ENCODE measurements around the gene PNPLA4. TPM values are rescaled to one million over a fixed set of nuclear protein-coding genes. Genes with fewer than 3 reads are reported as not detected.

PNPLA4 gene
- total RNA-seq, 1 experiment from 2014 or later = 1.3 TPM

DNA sequence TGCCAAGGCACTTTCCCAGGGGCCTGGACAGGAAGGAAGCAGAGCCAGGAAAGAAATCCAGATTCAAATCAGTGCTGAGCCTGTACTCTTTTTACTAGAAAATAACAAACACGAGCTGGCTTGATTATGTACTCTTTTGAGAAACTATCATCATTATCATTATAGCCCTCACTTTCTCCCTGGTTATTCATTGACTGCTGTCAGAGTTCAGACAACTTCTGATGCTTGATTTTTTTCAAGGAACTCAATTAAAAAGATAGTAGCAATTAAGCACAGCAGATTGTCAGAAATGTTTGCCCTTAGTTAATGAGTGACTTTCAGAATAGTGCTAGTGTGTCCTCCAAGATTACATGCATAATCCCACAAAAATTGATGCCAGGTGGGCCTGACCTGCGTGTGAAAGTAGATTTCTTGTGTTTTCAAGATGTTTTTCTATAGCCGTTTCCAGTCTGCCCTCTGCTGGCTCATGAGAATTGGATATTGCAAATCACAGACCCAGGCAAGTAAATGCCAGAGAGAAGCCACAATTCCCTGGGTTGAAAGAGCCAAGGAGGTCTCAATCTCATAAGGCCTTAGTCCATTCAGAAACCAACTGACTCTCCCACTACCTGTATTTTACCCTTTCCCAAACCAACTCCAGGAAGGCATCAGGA is 14.3 kb upstream of the PNPLA4 start:
- ChIA-PET CTCF (no interaction called here), POLR2A (no interaction called here)
- intact Hi-C loops (cut with micrococcal nuclease; ENCODE audit: unreplicated experiment) (no loop called here), in situ Hi-C loops (cut with HindIII; ENCODE audit: low pct_unique_long_range_greater_than_20kb, low sequenced_read_pairs) (no loop called here)
- Histone ChIP-seq H3K4me1 (ENCODE audit: control insufficient read depth, insufficient read depth, low read length) (no peaks in the 10 kb centered on the region), H3K9me3 (ENCODE audit: control insufficient read depth, insufficient read depth, low read depth, low read length) (no peaks in the 10 kb centered on the region), H3K4me3 (ENCODE audit: low read depth in 2 of 2, low read length in 2 of 2) (no peak overlapping the region), H3K36me3 (ENCODE audit: control insufficient read depth, insufficient read depth, low read length) (no peaks in the 10 kb centered on the region), H3K27ac (ENCODE audit: low read length) (no peak overlapping the region), H3K27me3 (ENCODE audit: control insufficient read depth, insufficient read depth, low read length) (no peaks in the 10 kb centered on the region)
- DNase-seq (ENCODE audit: low read depth, low spot score) (no peak), ATAC-seq (no peak)
- no peak for TF ChIP-seq TCF7L2 (IDR thresholded peaks at IDR 0.05; ENCODE audit: low read depth, low read length)
- TF ChIP-seq, protein P1, sequence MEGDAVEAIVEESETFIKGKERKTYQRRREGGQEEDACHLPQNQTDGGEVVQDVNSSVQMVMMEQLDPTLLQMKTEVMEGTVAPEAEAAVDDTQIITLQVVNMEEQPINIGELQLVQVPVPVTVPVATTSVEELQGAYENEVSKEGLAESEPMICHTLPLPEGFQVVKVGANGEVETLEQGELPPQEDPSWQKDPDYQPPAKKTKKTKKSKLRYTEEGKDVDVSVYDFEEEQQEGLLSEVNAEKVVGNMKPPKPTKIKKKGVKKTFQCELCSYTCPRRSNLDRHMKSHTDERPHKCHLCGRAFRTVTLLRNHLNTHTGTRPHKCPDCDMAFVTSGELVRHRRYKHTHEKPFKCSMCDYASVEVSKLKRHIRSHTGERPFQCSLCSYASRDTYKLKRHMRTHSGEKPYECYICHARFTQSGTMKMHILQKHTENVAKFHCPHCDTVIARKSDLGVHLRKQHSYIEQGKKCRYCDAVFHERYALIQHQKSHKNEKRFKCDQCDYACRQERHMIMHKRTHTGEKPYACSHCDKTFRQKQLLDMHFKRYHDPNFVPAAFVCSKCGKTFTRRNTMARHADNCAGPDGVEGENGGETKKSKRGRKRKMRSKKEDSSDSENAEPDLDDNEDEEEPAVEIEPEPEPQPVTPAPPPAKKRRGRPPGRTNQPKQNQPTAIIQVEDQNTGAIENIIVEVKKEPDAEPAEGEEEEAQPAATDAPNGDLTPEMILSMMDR (IDR thresholded peaks at IDR 0.05) = peak; percentile 62
- no TSS peak for BruUV-seq (replicated peaks)

DNA sequence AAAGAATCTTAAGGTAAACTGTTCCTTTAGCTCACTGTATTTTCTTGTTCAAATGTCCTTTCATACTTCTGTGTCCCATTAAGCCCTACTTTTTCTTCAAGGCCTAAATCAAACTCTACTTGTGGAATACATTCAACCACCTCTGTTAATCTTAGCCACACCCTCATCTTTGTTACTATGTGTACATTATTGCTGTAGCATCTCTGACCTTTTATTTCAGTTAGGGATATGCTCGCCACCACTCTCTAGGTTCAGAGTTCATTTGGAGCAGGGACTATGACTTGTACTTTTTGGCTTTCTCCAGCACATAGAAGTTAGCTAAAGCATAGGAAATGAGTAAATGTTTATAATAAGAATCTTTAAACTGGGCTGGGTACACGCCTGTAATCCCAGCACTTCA is 6.8 kb upstream of the PNPLA4 start:
- in situ Hi-C loops (cut with HindIII; ENCODE audit: low pct_unique_long_range_greater_than_20kb, low sequenced_read_pairs) = no loop called here

More for the DNA sequence above, 6.8 kb upstream of the PNPLA4 start:
- H3K9me3 ChIP-seq (ENCODE audit: control insufficient read depth, insufficient read depth, low read depth, low read length) = no peaks in the 10 kb centered on the region
- ChIA-PET POLR2A (no interaction called here), CTCF (no interaction called here)
- intact Hi-C loops (cut with micrococcal nuclease; ENCODE audit: unreplicated experiment) = no loop called here
- TF ChIP-seq, protein P1 (IDR thresholded peaks at IDR 0.05) = no peak
- TF ChIP-seq POLR2AphosphoS5 (IDR thresholded peaks at IDR 0.05; ENCODE audit: low read depth, low read length) (no peak), TCF7L2 (IDR thresholded peaks at IDR 0.05; ENCODE audit: low read depth, low read length) (no peak), SIN3A (IDR thresholded peaks at IDR 0.05; ENCODE audit: borderline replicate concordance, insufficient read depth, low read depth, low read length) (no peak)
- TF ChIP-seq, protein P2, sequence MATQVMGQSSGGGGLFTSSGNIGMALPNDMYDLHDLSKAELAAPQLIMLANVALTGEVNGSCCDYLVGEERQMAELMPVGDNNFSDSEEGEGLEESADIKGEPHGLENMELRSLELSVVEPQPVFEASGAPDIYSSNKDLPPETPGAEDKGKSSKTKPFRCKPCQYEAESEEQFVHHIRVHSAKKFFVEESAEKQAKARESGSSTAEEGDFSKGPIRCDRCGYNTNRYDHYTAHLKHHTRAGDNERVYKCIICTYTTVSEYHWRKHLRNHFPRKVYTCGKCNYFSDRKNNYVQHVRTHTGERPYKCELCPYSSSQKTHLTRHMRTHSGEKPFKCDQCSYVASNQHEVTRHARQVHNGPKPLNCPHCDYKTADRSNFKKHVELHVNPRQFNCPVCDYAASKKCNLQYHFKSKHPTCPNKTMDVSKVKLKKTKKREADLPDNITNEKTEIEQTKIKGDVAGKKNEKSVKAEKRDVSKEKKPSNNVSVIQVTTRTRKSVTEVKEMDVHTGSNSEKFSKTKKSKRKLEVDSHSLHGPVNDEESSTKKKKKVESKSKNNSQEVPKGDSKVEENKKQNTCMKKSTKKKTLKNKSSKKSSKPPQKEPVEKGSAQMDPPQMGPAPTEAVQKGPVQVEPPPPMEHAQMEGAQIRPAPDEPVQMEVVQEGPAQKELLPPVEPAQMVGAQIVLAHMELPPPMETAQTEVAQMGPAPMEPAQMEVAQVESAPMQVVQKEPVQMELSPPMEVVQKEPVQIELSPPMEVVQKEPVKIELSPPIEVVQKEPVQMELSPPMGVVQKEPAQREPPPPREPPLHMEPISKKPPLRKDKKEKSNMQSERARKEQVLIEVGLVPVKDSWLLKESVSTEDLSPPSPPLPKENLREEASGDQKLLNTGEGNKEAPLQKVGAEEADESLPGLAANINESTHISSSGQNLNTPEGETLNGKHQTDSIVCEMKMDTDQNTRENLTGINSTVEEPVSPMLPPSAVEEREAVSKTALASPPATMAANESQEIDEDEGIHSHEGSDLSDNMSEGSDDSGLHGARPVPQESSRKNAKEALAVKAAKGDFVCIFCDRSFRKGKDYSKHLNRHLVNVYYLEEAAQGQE (IDR thresholded peaks at IDR 0.05; ENCODE audit: insufficient read depth in 1 of 2, low read depth in 2 of 2, low read length in 1 of 2) = no peak
- no peak overlapping the region for H3K27ac ChIP-seq (ENCODE audit: low read length)
- ATAC-seq (no peak), DNase-seq (ENCODE audit: low read depth, low spot score) (no peak)
- no TSS peak for BruUV-seq (replicated peaks)
- no peak overlapping the region for H3K4me3 ChIP-seq (ENCODE audit: low read depth in 2 of 2, low read length in 2 of 2)
- H3K36me3 ChIP-seq (ENCODE audit: control insufficient read depth, insufficient read depth, low read length) = no peaks in the 10 kb centered on the region
- H3K4me1 ChIP-seq (ENCODE audit: control insufficient read depth, insufficient read depth, low read length) = no peaks in the 10 kb centered on the region
- H3K27me3 ChIP-seq (ENCODE audit: control insufficient read depth, insufficient read depth, low read length) = no peaks in the 10 kb centered on the region

Data from Panc1 (cell line).